ENCODE data around the gene PPM1B. TPM values are rescaled to one million over a fixed set of nuclear protein-coding genes. Genes with fewer than 3 reads are reported as not detected.

Gene PPM1B
- total RNA-seq, 3 donors from 2014 or later: 37.7 to 95.9 (median 59.7) TPM

GRCh38 chr2:44172576-44172975, 3.9 kb downstream of the PPM1B start:
- no peak for DNase-seq (ENCODE audit: low spot score in 2 of 2)
- Histone ChIP-seq H3K4me1 (no peaks in the 10 kb centered on the region), H3K36me3 (no peaks in the 10 kb centered on the region), H3K4me3 (no peak overlapping the region), H3K9me3 (no peaks in the 10 kb centered on the region), H3K27me3 (no peaks in the 10 kb centered on the region), H3K27ac (no peak overlapping the region)
- TF ChIP-seq POLR2AphosphoS5 (IDR thresholded peaks at IDR 0.05) (no peak), CTCF (IDR thresholded peaks at IDR 0.05) (no peak), POLR2A (IDR thresholded peaks at IDR 0.05) (no peak)
- intact Hi-C loops (cut with DNase I; ENCODE audit: low total_unique reads): no loop called here

- no peak overlapping the region for H3K4me3 ChIP-seq
- H3K9me3 ChIP-seq: no peaks in the 10 kb centered on the region
- H3K36me3 ChIP-seq: no peaks in the 10 kb centered on the region
- no peak overlapping the region for H3K27ac ChIP-seq
- H3K4me1 ChIP-seq: no peaks in the 10 kb centered on the region
- intact Hi-C loops (cut with DNase I; ENCODE audit: low total_unique reads): no loop called here
- no peak for TF ChIP-seq POLR2AphosphoS5 (IDR thresholded peaks at IDR 0.05)
- no peak for TF ChIP-seq CTCF (IDR thresholded peaks at IDR 0.05)
- TF ChIP-seq POLR2A (IDR thresholded peaks at IDR 0.05): no peak
- no peaks in the 10 kb centered on the region for H3K27me3 ChIP-seq
- no peak for DNase-seq (ENCODE audit: low spot score in 2 of 2)
These were observed 10.3 kb downstream of the PPM1B start for GRCh38 chr2:44178950-44179349.

GRCh38 chr2:44181648-44182047, 13.0 kb downstream of the PPM1B start:
- H3K9me3 ChIP-seq: no peaks in the 10 kb centered on the region
- no peaks in the 10 kb centered on the region for H3K27me3 ChIP-seq
- H3K36me3 ChIP-seq: no peaks in the 10 kb centered on the region
- intact Hi-C loops (cut with DNase I; ENCODE audit: low total_unique reads): no loop called here
- no peaks in the 10 kb centered on the region for H3K4me1 ChIP-seq
- no peak overlapping the region for H3K4me3 ChIP-seq
- H3K27ac ChIP-seq: no peak overlapping the region
- no peak for DNase-seq (ENCODE audit: low spot score in 2 of 2)
- TF ChIP-seq POLR2A (IDR thresholded peaks at IDR 0.05) (no peak), CTCF (IDR thresholded peaks at IDR 0.05) (no peak), POLR2AphosphoS5 (IDR thresholded peaks at IDR 0.05) (no peak)

GRCh38 chr2:44184106-44184505, 15.4 kb downstream of the PPM1B start:
- intact Hi-C loops (cut with DNase I; ENCODE audit: low total_unique reads): no loop called here
- no peak overlapping the region for H3K4me3 ChIP-seq
- H3K27ac ChIP-seq: no peak overlapping the region
- H3K27me3 ChIP-seq: no peaks in the 10 kb centered on the region
- H3K9me3 ChIP-seq: no peaks in the 10 kb centered on the region
- TF ChIP-seq POLR2A (IDR thresholded peaks at IDR 0.05) (no peak), POLR2AphosphoS5 (IDR thresholded peaks at IDR 0.05) (no peak), CTCF (IDR thresholded peaks at IDR 0.05) (no peak)
- no peaks in the 10 kb centered on the region for H3K4me1 ChIP-seq
- DNase-seq (ENCODE audit: low spot score in 2 of 2): no peak
- no peaks in the 10 kb centered on the region for H3K36me3 ChIP-seq

- no peaks in the 10 kb centered on the region for H3K9me3 ChIP-seq
- intact Hi-C loops (cut with DNase I; ENCODE audit: low total_unique reads): no loop called here
- TF ChIP-seq POLR2AphosphoS5 (IDR thresholded peaks at IDR 0.05) (no peak), CTCF (IDR thresholded peaks at IDR 0.05) (no peak), POLR2A (IDR thresholded peaks at IDR 0.05) (no peak)
These were observed 18.1 kb downstream of the PPM1B start for GRCh38 chr2:44186810-44187209.

More at GRCh38 chr2:44186810-44187209, 18.1 kb downstream of the PPM1B start:
- Histone ChIP-seq H3K4me3 (no peak overlapping the region), H3K27ac (no peak overlapping the region), H3K36me3 (no peaks in the 10 kb centered on the region), H3K4me1 (no peaks in the 10 kb centered on the region), H3K27me3 (no peaks in the 10 kb centered on the region)
- DNase-seq (ENCODE audit: low spot score in 2 of 2): no peak
